Activated naive CD4-positive, alpha-beta T cell treated with anti-CD3 and anti-CD28 coated beads for 36 hours (primary cell): ENCODE results near the gene ITPRIP. TPM values are rescaled to one million over a fixed set of nuclear protein-coding genes. Genes with fewer than 3 reads are reported as not detected.

Experiments used
- CTCF ChIA-PET: fragments of 350-600 bp; sonication (Branson Sonifier 250); formaldehyde crosslinking; loops from one replicate; lab custom pipeline; 2021; ENCODE audit warnings: antibody characterized with exemption; lab: Charles Lee
- DNase-seq: peaks from one replicate; pipeline ENCODE4 v3.0.0-alpha.2; 2020
- H3K27ac Mint-ChIP-seq: one replicate; pipeline ENCODE4 v1.8.0; 2021; ENCODE audit warnings: mild to moderate bottlenecking, mixed read lengths
- H3K27me3 Mint-ChIP-seq: one replicate; pipeline ENCODE4 v1.8.0; 2021; ENCODE audit warnings: low read depth, mixed read lengths
- H3K36me3 Mint-ChIP-seq: one replicate; pipeline ENCODE4 v1.8.0; 2021; ENCODE audit warnings: low read depth, mixed read lengths
- H3K4me1 Mint-ChIP-seq: one replicate; pipeline ENCODE4 v1.8.0; 2021; ENCODE audit warnings: low read depth, mixed read lengths
- H3K4me3 Mint-ChIP-seq: one replicate; pipeline ENCODE4 v1.8.0; 2021; ENCODE audit warnings: mild to moderate bottlenecking, moderate library complexity, mixed read lengths
- H3K9me3 Mint-ChIP-seq: one replicate; pipeline ENCODE4 v1.8.0; 2021; ENCODE audit warnings: mixed read lengths
- intact Hi-C: fragments of 100-400 bp; cut with micrococcal nuclease; formaldehyde crosslinking; loops from one replicate; pipeline ENCODE4 v1.15.1; 2023
- total RNA-seq, 2 experiments: library from RNA; stranded (reverse); gene quantifications; one replicate each; pipeline ENCODE4 v1.2.3, GENCODE V29; 2021

ITPRIP gene
- total RNA-seq: 10 to 100 TPM; 24.5 to 25.3 TPM

GRCh38 chr10:104337985-104338735, at the start of gene ITPRIP:
TSS of gene ITPRIP (minus strand) at chr10:104338465. CDS start at chr10:104316051, 22,414 bp downstream.
- H3K27ac Mint-ChIP-seq: peak within 1 kb of the TSS; percentile 98
- peaks cover 10% of the 10 kb centered on the region for H3K36me3 Mint-ChIP-seq
- no peaks in the 10 kb centered on the region for H3K27me3 Mint-ChIP-seq
- peak; percentile 78 for DNase-seq
- intact Hi-C loops: loop anchor here (1.0 to 10.0 kb wide), 9 partner anchors 9 to 679 kb away; partner anchors contain the start of genes GSTO2 and SLK
- CTCF ChIA-PET: interaction anchor here (0.6 to 7.0 kb wide), 11 partner anchors 9 to 64 kb away, joined by 3 to 67 read pairs (median 5); no protein-coding TSS in a partner anchor
- no peaks in the 10 kb centered on the region for H3K9me3 Mint-ChIP-seq
- H3K4me3 Mint-ChIP-seq: peak within 1 kb of the TSS; percentile 84
- H3K4me1 Mint-ChIP-seq: peaks cover 46% of the 10 kb centered on the region

- Mint-ChIP-seq H3K9me3 (no peaks in the 10 kb centered on the region), H3K36me3 (no peaks in the 10 kb centered on the region), H3K4me3 (no peak overlapping the region), H3K27me3 (peaks cover 22% of the 10 kb centered on the region), H3K27ac (no peak overlapping the region), H3K4me1 (peaks cover 6% of the 10 kb centered on the region)
- CTCF ChIA-PET: no interaction called here
- DNase-seq: no peak
- intact Hi-C loops: no loop called here
Observed at GRCh38 chr10:104387130-104387888, 49.0 kb upstream of the ITPRIP start.

GRCh38 chr10:104380336-104380735, 42.1 kb upstream of the ITPRIP start:
- H3K4me1 Mint-ChIP-seq: no peaks in the 10 kb centered on the region
- no peaks in the 10 kb centered on the region for H3K9me3 Mint-ChIP-seq
- H3K27me3 Mint-ChIP-seq: peaks cover 17% of the 10 kb centered on the region
- intact Hi-C loops: no loop called here
- CTCF ChIA-PET: interaction anchor here (1.1 to 1.6 kb wide), 2 partner anchors 9 to 89 kb away, joined by 3 to 6 read pairs; no protein-coding TSS in a partner anchor
- no peaks in the 10 kb centered on the region for H3K36me3 Mint-ChIP-seq
- no peak for DNase-seq
- no peak overlapping the region for H3K4me3 Mint-ChIP-seq
- H3K27ac Mint-ChIP-seq: no peak overlapping the region

- intact Hi-C loops: no loop called here
- H3K4me1 Mint-ChIP-seq: no peaks in the 10 kb centered on the region
Observed at GRCh38 chr10:104376784-104377300, 38.6 kb upstream of the ITPRIP start.

GRCh38 chr10:104374591-104374990, 36.3 kb upstream of the ITPRIP start:
- no peak overlapping the region for H3K27ac Mint-ChIP-seq
- H3K4me1 Mint-ChIP-seq: no peaks in the 10 kb centered on the region
- no peaks in the 10 kb centered on the region for H3K9me3 Mint-ChIP-seq
- H3K36me3 Mint-ChIP-seq: no peaks in the 10 kb centered on the region
- intact Hi-C loops: no loop called here
- DNase-seq: no peak
- no peak overlapping the region for H3K4me3 Mint-ChIP-seq
- CTCF ChIA-PET: interaction anchor here (0.9 kb wide), 1 partner anchor 69 kb away, joined by 3 read pairs; no protein-coding TSS in a partner anchor
- peaks cover 19% of the 10 kb centered on the region for H3K27me3 Mint-ChIP-seq

More at GRCh38 chr10:104376784-104377300, 38.6 kb upstream of the ITPRIP start:
- H3K4me3 Mint-ChIP-seq: no peak overlapping the region
- H3K27ac Mint-ChIP-seq: no peak overlapping the region
- no peaks in the 10 kb centered on the region for H3K36me3 Mint-ChIP-seq
- H3K27me3 Mint-ChIP-seq: peaks cover 10% of the 10 kb centered on the region
- no peaks in the 10 kb centered on the region for H3K9me3 Mint-ChIP-seq
- no peak for DNase-seq
- CTCF ChIA-PET: no interaction called here

- no peak overlapping the region for H3K27ac Mint-ChIP-seq
- no peaks in the 10 kb centered on the region for H3K4me1 Mint-ChIP-seq
- H3K9me3 Mint-ChIP-seq: no peaks in the 10 kb centered on the region
- peaks cover 27% of the 10 kb centered on the region for H3K27me3 Mint-ChIP-seq
- intact Hi-C loops: no loop called here
- no peak for DNase-seq
- no peak overlapping the region for H3K4me3 Mint-ChIP-seq
- CTCF ChIA-PET: interaction anchor here (1.4 kb wide), 1 partner anchor 19 kb away, joined by 4 read pairs; the partner anchor contains the start of gene CFAP58
- no peaks in the 10 kb centered on the region for H3K36me3 Mint-ChIP-seq
Observed at GRCh38 chr10:104371753-104372152, 33.5 kb upstream of the ITPRIP start.

- Mint-ChIP-seq H3K36me3 (no peaks in the 10 kb centered on the region), H3K4me1 (no peaks in the 10 kb centered on the region), H3K4me3 (no peak overlapping the region), H3K27ac (no peak overlapping the region), H3K27me3 (peaks cover 31% of the 10 kb centered on the region), H3K9me3 (no peaks in the 10 kb centered on the region)
- intact Hi-C loops: no loop called here
- no peak for DNase-seq
- CTCF ChIA-PET: interaction anchor here (0.6 to 1.0 kb wide), 2 partner anchors 13 to 94 kb away, joined by 3 read pairs; no protein-coding TSS in a partner anchor
Observed at GRCh38 chr10:104368381-104368780, 30.1 kb upstream of the ITPRIP start.

GRCh38 chr10:104367904-104368303, 29.6 kb upstream of the ITPRIP start:
- Mint-ChIP-seq H3K9me3 (no peaks in the 10 kb centered on the region), H3K4me3 (no peak overlapping the region), H3K4me1 (no peaks in the 10 kb centered on the region), H3K27ac (no peak overlapping the region), H3K27me3 (peaks cover 31% of the 10 kb centered on the region), H3K36me3 (no peaks in the 10 kb centered on the region)
- intact Hi-C loops: no loop called here
- no peak for DNase-seq
- CTCF ChIA-PET: interaction anchor here (0.6 to 1.0 kb wide), 4 partner anchors 12 to 201 kb away, joined by 3 read pairs; no protein-coding TSS in a partner anchor

- Mint-ChIP-seq H3K9me3 (no peaks in the 10 kb centered on the region), H3K4me1 (no peaks in the 10 kb centered on the region), H3K27me3 (peaks cover 4% of the 10 kb centered on the region), H3K4me3 (no peak overlapping the region), H3K36me3 (no peaks in the 10 kb centered on the region), H3K27ac (no peak overlapping the region)
- no peak for DNase-seq
- CTCF ChIA-PET: interaction anchor here (0.7 kb wide), 1 partner anchor 43 kb away, joined by 3 read pairs; no protein-coding TSS in a partner anchor
- intact Hi-C loops: no loop called here
Observed at GRCh38 chr10:104359811-104360210, 21.5 kb upstream of the ITPRIP start.

GRCh38 chr10:104353325-104354048, 15.2 kb upstream of the ITPRIP start, which contains the start of gene CFAP58:
TSS of gene CFAP58 (plus strand) at chr10:104353833. CDS start at chr10:104353898, 65 bp downstream.
- Mint-ChIP-seq H3K27ac (peak within 1 kb of the TSS; percentile 8), H3K9me3 (no peaks in the 10 kb centered on the region), H3K36me3 (no peaks in the 10 kb centered on the region), H3K4me3 (peak within 1 kb of the TSS; percentile 5), H3K27me3 (no peaks in the 10 kb centered on the region), H3K4me1 (no peaks in the 10 kb centered on the region)
- peak; percentile 94 for DNase-seq
- intact Hi-C loops: loop anchor here (1.0 to 5.0 kb wide), 4 partner anchors 84 to 436 kb away; partner anchors contain the start of genes GSTO2, SFR1 and STN1
- CTCF ChIA-PET: interaction anchor here (0.7 to 3.1 kb wide), 19 partner anchors 10 to 266 kb away, joined by 3 to 27 read pairs (median 4); no protein-coding TSS in a partner anchor

- Mint-ChIP-seq H3K4me3 (no peak overlapping the region), H3K27me3 (no peaks in the 10 kb centered on the region), H3K27ac (no peak overlapping the region), H3K9me3 (no peaks in the 10 kb centered on the region), H3K36me3 (no peaks in the 10 kb centered on the region), H3K4me1 (no peaks in the 10 kb centered on the region)
- no peak for DNase-seq
- CTCF ChIA-PET: interaction anchor here (0.6 to 8.2 kb wide), 20 partner anchors 14 to 1490 kb away, joined by 3 to 177 read pairs (median 8); partner anchors contain the start of gene ITPRIP
- intact Hi-C loops: loop anchor here (2.0 to 5.0 kb wide), 3 partner anchors 229 to 435 kb away; partner anchors contain the start of genes SFR1 and STN1
Observed at GRCh38 chr10:104351919-104352318, 13.7 kb upstream of the ITPRIP start.
